Inferior parietal cortex (tissue), 1 donor: ENCODE data around the gene KCNN2.

Experiments used
- DNase-seq: peaks from one replicate; pipeline ENCODE4 v3.0.0-alpha.2; 2016; ENCODE audit errors: extremely low spot score

KCNN2 gene

DNA sequence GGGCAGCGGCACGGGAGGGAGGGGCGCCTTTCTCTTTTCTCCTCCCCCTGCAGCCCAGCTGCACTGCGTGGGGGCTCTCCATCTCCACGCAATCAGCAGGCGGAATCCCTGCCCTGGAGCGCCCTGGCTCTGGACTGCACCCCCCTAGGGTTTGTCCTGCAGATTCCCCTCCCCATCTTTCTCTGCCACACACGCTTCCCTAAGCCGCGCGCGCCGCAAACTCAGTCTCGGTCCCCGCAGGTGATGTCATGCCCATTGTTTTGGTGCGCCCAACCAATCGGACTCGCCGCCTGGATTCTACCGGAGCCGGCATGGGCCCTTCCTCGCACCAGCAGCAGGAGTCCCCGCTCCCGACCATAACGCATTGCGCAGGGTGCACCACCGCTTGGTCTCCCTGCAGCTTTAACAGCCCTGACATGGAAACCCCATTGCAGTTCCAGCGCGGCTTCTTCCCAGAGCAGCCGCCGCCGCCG lies at the start of gene KCNN2:
Gene KCNN2, plus strand, starts transcription at position 347 of the 473 bp plus-strand sequence. Its CDS starts 70 bp downstream, at position 417.
- peak; percentile 83 for DNase-seq

DNA sequence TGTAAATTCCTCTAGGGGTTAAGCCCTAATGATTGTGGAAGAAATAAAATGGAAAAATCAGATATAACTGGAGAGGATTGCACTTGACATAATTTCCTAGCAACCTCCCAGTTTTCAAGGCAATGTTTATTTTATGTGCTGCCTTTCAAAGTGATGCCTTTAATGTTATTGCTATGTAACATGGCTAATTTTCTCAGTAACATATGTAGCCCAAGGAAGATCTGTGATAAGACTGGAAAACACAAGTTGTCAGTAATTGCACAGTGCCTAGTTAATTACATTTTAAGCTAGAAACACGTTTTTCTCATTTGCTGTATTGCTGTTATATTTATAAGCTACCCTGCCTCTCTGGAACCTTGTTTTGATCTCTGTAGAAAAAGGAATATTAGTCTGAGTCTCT lies 49.2 kb upstream of the KCNN2 start:
- DNase-seq, result no peak

DNA sequence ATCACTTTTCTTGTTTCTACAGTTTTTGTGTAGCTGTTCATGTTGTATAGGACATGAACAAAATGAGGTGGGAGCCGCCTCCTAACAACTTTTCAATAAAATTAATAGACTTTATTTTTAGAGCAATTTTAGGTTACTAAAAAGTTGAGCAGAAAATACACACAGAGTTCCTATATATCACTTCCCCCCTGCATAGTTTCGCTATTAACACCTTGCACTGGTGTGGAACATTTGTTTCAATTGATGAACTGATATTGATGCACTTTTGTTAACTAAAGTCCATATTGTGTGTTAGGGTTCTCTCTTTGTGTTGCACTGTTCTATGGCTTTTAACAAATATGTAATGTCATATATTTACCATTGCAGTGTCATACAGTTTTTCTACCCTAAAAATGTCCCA lies 47.8 kb upstream of the KCNN2 start:
- no peak for DNase-seq

DNA sequence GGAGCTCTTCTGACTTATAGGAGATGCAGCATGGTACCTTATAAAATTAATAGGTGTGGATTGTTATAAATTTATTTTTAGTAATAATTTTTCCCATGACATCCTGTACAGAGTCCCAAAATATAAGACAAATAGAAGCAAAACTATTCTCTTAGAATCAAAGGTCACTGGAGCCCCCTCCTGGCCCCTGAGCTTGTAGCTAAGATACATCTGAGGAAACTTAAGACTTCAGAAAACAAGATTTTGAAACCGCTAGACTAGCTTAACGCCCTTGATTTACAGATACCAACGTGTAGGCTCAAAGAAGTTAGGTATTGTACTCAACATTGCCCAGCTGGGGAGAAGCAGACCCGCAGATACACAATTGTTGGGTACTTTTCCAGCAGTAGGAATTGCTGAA lies 45.7 kb upstream of the KCNN2 start:
- no peak for DNase-seq

DNA sequence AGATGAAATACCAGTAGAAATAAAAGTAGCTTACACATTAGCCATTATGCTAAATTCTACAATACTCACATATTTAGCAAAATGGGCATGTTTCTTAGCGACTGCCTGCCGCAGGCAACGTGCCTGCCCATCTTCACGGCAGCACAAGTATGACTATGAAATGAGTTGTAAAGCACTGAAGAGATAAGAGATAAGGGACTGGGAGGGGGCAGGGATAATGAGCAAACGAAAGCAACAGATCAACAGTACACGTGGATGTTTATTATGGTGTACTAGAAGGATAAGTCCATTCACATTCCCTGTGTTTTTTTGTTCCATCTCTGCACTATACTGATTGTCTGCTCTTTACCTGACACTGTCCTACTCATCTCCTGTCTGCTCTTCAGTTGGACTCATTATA lies 44.1 kb upstream of the KCNN2 start:
- no peak for DNase-seq

GRCh38 chr5:114319236-114319635 lies 42.6 kb upstream of the KCNN2 start:
- no peak for DNase-seq

DNA sequence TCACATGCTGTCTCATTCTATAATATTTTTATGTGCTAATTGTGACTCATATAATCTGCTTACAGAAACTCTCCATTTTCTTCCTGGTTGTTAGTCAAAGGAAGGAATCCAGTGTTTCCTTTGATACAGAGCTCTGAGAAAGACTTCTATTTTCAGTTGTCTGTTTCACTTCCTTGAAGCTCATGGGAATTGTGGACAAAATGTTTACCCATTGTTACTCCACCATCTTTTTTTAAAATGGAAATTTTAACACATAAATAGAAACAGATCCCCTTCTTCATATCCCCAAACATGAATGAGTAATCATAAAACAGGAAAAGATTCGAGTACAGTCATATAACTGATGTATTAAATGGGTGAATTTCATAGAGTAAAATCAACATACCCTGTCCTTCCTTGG lies 42.0 kb upstream of the KCNN2 start:
- DNase-seq, result no peak

DNA sequence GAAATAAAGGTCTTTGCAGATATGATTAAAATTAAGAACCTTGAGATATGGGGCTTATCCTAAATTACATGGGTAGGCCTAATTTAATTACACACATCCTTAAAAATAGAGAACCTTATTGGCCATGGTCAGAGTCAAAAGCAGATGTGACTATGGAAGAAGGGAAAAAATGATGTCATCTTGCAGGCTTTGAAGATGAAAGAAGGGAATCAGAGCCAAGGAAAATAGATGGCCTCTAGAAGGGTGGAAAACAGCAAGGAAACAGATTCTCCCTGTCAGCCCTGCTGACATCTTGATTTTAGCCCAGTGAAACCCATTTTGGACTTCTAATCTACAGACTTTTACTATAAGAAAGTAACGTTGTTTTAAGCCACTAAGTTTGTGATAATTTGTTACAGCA lies 37.6 kb upstream of the KCNN2 start:
- DNase-seq, result no peak

DNA sequence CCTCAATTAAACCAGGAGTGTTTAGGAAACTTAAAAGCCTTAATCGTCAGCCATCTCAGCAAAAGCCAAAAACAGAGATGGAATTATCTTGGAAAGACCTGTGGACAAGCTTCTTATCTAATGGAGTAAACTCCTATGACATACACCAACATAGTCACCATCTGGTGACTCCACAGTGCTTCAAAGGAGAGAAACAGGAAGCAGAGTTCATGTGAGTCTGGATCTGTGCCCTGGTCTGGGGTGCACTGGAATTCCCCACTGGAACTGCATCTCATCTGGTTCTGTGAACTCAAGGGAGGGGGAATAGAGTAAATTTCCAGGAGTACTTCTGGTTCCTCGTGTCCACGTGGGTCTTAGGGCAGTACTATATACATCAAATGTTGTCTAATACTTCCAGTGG lies 36.3 kb upstream of the KCNN2 start:
- no peak for DNase-seq

DNA sequence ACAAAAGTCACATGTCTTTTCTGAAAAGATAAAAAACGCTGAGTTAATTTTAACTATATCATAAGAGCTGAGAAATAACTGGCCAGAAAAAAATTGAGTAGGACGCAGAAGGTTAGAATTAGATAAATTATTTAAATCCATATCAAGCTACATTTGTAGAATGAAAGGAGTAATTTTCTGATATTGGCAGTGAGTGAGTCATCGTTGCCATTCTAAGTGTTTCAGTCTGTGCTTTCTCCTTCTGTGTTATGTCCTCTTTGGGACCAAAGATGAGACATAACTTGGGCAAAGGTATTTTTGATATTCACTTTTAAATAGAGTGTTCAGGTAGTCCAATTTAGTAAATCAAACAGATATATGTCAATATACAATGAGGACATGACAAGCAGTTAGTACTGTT lies 34.4 kb upstream of the KCNN2 start:
- DNase-seq, result no peak

- no peak for DNase-seq
Measured at GRCh38 chr5:114327987-114328386, 33.9 kb upstream of the KCNN2 start.

DNA sequence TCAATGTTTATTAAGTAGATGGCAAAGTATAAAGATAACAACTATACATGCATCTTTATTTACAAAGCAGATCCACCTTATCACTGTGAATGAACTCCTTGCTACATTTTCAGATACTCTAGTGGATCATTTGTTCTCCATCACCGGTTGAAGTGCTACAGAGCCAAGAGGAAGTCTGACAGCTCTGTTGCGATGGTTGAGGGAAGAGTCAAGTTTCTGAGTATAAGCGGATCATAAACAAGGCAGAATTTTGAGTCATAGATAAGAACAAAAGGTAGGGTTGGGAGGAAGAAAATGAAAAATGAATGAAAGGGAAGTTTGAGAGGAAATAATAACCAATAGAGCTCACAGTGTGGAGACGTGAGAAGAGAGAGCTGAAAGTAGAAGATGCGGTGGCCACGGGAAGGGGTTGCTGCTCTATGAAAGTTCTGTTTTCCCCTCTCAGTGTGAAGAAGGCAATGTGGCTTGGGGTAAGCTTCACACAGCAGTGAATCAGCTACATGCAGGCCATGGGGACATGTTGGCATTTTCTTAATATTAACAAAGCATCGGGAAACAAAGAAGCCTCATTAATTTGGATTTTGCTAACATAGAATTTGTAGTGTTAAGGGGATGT lies 30.8 kb upstream of the KCNN2 start:
- DNase-seq, result no peak

DNA sequence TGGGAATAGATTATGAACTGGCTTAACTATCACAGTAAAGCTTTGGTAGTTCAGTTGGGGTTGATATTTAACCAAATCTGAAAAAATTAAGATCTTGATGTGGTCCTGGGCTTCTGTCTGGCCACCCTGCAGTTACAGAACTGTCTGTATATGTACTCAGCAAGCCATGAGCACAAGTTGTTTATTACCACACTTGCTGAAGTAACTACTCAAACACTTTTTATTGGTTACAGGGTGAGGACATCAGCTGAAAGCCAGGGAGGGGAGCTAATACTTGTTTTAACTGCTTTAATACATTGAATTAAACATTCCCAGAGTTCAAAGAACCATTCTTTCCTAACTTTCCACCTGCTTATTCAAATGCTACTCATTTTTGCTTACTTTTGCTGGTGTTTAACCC lies 29.4 kb upstream of the KCNN2 start:
- no peak for DNase-seq

DNA sequence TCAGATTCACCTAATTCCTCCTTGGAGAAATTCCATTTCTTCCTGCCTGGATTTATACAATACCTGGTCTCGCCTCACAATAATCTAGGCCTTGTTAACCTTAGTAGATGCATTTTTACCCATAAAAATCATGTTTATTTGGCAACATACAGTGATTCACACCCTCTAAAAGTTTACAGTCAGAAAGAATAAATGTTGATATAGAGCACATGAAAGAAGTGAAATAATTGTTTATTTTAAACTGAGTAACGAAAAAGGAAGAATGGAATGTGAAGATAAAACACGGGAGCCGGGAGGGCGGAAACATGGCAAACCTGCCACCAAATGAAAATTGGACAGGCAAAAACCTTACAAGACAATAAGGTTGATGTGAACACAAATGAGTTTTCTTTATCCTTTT lies 28.9 kb upstream of the KCNN2 start:
- DNase-seq, result no peak

GRCh38 chr5:114335391-114335790 lies 26.5 kb upstream of the KCNN2 start:
- DNase-seq, result no peak

DNA sequence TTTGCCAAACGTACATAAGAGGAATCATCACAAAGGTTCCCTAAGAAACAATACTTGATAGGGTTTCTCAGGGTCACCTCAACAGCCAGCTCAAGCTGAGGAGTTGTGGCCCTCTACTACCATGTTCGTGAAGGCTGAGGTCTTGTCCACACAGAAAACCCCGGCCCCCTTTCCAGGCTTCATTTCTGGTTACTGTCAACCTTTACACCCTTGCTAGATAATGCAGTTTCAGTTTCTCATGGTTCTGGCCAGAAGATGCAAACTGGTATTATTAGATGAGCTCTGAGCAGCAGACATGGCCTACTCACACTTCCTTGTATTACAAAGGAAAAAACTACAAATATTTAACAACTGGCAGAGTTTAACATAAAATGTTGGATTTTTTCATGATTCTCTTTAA lies 22.8 kb upstream of the KCNN2 start:
- no peak for DNase-seq

GRCh38 chr5:114346181-114346580 lies 15.7 kb upstream of the KCNN2 start:
- no peak for DNase-seq

DNA sequence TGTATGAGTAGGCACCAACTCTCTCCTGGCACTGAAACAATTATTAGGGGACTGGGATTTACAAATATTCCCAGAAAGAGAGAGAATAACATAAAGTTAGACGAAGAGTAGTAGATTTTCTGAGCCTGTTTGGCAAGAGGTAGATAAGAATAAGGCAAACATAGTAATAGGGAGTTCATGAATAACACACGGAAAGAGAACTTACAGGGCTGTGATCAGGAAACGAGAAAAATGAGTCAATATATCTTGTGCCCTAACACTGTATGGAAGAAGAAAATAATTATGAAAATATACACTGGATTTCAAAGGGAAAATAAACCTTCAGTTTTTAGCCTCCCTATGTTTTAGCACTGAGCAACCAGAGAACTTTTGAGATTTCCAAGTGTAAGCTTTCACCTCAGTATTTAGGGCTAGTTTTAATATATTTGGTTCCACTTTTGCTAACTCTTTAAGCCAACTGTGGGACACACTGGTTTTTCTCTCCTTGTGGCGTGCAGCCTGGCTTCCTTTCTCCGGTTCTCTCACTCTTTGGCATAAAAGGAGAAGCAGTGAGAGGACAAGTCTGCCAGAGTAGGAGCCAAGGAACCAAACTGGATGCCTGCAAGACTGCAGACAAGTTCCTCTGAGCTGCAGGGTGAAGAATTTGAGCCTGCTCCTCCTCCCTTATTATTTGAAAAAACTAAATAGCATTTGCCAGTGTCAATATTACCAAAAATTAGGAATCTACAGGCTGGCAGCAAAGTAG lies 6.6 kb upstream of the KCNN2 start:
- no peak for DNase-seq

DNA sequence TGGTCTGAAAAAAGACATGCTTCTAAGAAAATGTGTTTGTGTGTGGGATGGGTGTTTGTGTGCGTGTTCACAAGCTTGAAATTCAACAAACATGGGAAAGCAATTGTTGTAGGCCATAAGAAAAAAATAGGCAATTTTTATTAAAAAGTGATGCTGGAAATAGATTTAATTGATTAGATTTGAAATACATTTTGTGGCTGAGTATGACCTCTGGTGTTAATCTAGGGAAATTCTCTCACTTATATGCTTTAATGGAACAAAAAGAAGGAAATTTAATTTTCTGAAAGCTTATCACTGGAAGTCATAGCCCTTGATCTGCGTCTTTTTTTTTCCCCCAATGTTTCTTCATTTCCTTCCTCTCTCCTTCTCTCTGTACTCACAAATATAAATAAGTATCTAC lies 3.5 kb upstream of the KCNN2 start:
- no peak for DNase-seq

DNA sequence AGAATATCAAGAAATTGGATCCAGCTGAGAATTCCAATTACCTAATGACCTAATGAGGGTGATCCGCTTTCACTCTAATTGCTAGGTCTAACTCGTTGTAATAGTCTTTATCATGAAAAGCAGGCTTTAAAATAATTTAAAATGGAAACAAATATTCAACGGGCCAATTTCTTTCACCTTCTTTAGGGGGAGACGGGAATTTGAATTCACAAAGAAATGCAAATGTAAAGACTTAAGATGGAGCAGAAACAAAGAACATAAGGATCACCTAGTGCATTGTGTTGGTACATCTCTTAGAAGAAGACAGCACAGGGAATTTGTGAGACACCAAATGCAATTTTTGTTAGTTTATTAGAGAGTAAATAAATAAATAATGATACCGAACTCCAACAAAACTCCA lies 1.5 kb upstream of the KCNN2 start:
- no peak for DNase-seq

GRCh38 chr5:114360816-114361723 lies 800 bp upstream of the KCNN2 start:
- DNase-seq, result no peak

GRCh38 chr5:114362197-114362976 lies 517 bp downstream of the KCNN2 start:
- no peak for DNase-seq
